SIG-M5 (cell line): ENCODE measurements around the gene TRAPPC14.
A peak's percentile ranks its signal among the peaks of the same experiment; 100 is the strongest.
"Not testable (repeated sequence)": the region's sequence is repeated elsewhere in the genome, so short reads cannot be mapped to it uniquely, and the experiment has no call there.

Experiments
- DNase-seq: peaks from one replicate; lab custom pipeline; 2025; lab: John Stamatoyannopoulos, UW

The TRAPPC14 gene

GRCh38 chr7:100153708-100154535 is 4.6 kb downstream of the TRAPPC14 start:
- DNase-seq = no peak

GRCh38 chr7:100152937-100153666 is 5.4 kb downstream of the TRAPPC14 start:
- no peak for DNase-seq

- peak; percentile 67 for DNase-seq
Observed at GRCh38 chr7:100152404-100152803, 6.1 kb downstream of the TRAPPC14 start.

DNA sequence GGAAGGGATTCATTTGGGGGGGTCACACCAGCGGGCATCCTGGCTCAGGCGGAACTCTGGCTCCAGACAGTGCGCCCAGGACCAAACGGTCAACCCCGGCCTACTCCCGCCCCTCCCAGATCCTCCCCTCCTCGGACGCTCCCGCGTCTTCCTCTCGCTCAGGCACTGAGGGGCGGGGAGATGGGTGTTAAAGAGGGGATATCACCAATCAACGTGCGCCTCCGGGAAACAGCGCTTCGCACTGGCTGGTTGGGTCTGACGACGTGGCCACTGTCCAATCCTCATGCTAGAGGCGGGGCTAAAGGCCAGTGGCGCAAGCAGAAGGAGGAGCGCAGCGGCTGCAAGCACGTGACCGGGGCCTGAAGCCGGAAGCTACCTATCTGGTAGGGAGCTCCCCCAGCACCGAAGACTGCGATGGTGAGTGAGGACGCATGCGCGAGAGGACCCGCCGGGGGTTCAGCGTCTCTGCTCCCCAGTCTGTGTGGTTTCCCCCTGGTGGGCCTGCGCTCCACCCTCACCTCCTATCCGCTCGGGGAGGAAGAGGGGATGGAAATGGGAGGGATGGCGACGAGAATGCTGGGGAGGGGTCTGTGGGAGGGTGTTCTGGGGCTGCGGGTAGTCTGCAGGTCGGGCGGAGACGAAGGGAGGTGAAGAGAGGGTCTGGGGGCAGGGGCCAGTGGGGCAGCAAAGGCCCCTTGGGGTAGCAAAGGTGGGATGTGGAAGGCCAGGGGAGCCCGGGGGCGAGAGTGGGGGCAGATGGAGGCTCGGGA is 9.8 kb downstream of the TRAPPC14 start, which contains the start of gene LAMTOR4:
Gene LAMTOR4, plus strand, starts transcription at position 360 of the 770 bp plus-strand sequence. Its CDS starts 55 bp downstream, at position 415.
- peak; percentile 88 for DNase-seq

GRCh38 chr7:100148225-100148558 is 10.3 kb downstream of the TRAPPC14 start:
- no peak for DNase-seq

DNA sequence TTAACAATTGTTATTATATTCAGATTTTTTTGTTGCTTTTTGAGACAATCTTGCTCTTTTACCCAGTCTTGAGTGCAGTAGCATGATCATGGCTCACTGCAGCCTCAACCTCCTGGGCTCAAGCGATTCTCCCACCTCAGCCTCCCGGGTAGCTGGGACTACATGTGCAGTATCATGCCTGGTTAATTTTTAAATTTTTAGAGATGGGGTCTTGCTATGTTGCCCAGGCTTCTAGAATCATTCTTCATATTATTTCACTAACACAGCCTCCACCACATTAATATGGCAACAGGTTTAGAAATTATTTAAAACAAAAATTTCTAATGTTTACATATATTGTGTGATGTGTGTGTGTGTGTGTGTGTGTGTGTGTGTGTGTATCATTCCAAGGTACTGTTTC is 11.2 kb downstream of the TRAPPC14 start:
- no peak for DNase-seq

- DNase-seq = not testable (repeated sequence)
Observed at GRCh38 chr7:100146350-100146749, 12.2 kb downstream of the TRAPPC14 start.

DNA sequence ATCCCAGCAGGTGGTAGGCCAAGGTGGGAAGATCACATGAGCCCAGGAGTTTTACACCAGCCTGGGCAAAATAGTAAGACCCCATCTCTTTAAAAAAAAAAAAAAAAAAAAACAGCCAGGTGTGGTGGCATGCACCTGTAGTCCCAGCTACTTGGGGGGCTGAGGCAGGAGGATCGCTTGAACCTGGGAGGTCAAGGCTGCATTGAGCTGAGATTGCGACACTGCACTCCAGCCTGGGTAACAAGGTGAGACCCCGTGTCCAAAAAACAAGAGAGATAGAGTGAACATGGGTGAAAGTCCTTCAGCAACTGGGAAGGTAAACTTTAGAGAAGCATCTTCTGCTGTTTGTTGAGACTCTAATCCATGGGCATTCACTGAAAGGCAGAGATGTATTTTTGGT is 16.1 kb downstream of the TRAPPC14 start:
- DNase-seq = no peak

- no peak for DNase-seq
Observed at GRCh38 chr7:100141555-100141949, 17.0 kb downstream of the TRAPPC14 start.

DNA sequence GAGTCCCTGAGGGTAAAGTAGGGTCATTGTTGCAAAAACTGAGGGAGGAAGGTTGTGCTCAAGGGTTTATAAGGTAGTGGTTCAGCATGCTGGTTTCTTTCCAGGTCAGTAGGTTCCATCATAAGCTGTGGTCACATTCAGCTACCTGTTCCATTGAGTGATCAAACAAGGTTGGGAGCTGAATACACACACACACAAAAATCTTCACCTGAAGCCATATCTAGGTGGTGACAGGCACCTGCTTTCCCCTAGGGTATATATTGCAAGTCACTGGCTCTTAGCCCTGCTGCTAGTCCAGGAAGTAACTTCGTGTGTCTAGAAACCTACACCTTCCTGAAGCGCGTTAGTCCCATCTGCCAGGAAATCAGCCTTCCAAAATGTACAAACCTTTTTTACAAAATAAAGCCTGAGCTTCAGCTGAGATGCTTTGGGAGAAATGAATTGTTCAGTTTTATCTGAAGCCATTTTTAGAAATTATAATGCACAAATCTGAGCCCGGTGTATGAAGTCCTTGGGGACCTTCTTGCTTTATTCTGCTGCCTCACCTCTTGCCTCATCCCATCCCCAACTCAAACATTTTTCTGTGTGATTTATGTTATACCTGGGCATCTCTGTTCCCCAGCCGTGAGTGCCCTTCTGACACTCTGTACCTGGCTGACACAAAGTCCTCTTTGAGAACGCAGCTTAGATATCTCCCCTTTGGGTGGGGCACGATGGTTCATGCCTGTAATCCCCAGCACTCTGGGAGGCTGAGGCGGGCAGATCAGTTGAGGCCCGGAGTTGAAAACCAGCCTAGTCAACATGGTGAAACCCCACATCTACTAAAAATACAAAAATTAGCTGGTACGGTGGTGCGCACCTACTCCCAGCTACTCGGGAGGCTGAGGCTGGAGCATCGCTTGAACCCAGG is 20.4 kb downstream of the TRAPPC14 start:
- no peak for DNase-seq

GRCh38 chr7:100132697-100133151 is 25.8 kb downstream of the TRAPPC14 start:
- DNase-seq = no peak

DNA sequence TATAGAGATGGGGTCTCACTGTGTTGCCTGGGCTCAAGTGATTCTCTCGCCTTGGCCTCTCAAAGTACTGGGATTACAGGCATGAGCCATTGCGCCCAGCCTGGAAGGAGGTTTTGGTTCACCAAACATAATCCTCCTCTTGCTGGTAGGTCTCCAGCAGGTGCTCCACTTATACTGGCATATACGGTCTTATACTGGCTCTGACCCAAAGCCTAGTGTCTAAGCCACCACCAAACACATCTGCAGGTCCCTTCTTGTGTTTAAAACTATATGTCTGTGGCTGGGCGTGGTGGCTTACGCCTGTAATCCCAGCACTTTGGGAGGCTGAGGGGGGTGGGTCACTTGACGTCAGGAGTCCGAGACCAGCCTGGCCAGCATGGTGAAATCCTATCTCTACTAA is 26.4 kb downstream of the TRAPPC14 start:
- DNase-seq = no peak

- no peak for DNase-seq
Observed at GRCh38 chr7:100130608-100131453, 27.7 kb downstream of the TRAPPC14 start.

GRCh38 chr7:100130220-100130607 is 28.3 kb downstream of the TRAPPC14 start:
- not testable (repeated sequence) for DNase-seq

DNA sequence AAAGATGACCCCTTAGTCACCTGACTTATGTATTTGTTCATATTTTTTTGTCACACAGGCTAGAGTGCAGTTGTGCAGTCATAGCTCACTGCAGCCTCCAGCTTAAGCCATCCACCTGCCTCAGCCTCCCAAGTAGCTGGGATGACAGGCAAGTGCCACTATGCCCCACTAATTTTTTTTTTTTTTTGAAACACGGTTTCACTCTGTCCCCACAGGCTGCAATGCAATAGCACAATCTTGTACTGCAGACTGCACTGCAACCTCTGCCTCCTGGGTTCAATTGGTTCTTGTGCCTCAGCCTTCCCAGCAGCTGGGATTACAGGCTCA is 29.9 kb downstream of the TRAPPC14 start:
- DNase-seq = no peak

- no peak for DNase-seq
Observed at GRCh38 chr7:100127866-100128636, 30.5 kb downstream of the TRAPPC14 start.

DNA sequence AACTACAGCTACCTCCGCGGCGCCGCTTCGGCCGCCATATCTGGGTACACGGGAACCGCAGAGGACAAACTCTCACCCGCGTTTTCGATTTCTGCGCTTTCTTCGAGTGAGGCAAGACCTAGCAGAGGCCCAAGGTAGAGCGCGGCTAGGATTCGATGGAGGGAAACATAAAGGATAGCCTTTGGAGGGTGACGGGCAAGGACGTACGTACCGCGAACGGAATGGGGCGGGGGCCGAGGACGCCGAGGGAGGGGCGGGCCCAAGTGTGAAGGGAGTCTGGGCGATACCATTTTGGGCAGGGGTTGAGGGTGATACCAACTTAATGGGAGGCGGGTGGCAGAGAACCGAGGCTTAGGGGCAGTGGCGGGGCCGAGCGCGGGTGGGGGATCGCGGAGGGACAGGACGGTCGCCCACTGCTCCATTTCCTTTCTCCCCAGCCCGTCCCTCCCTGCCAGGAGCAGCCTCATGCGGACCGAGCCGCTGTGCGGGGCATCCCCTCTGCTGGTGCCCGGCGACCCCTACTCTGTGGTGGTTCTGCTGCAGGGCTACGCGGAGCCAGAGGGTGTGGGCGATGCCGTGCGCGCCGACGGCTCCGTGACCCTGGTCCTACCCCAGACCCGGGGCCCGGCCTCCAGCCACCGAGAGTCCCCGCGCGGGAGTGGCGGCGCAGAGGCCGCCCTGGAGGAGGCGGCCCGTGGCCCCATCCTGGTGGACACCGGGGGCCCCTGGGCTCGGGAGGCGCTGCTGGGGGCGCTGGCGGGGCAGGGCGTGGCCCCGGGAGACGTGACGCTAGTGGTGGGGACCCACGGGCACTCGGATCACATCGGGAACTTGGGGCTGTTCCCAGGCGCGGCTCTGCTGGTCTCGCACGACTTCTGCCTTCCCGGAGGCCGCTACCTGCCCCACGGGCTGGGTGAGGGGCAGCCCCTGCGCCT is 31.3 kb downstream of the TRAPPC14 start, which contains the start of gene MBLAC1:
Gene MBLAC1, plus strand, starts transcription at position 37 of the 935 bp plus-strand sequence. Its CDS starts 429 bp downstream, at position 466.
- DNase-seq = peak; percentile 44

GRCh38 chr7:100126239-100126930 is 32.1 kb downstream of the TRAPPC14 start:
- DNase-seq = no peak
